ENCODE data around the gene NR6A1.

The NR6A1 gene

DNA sequence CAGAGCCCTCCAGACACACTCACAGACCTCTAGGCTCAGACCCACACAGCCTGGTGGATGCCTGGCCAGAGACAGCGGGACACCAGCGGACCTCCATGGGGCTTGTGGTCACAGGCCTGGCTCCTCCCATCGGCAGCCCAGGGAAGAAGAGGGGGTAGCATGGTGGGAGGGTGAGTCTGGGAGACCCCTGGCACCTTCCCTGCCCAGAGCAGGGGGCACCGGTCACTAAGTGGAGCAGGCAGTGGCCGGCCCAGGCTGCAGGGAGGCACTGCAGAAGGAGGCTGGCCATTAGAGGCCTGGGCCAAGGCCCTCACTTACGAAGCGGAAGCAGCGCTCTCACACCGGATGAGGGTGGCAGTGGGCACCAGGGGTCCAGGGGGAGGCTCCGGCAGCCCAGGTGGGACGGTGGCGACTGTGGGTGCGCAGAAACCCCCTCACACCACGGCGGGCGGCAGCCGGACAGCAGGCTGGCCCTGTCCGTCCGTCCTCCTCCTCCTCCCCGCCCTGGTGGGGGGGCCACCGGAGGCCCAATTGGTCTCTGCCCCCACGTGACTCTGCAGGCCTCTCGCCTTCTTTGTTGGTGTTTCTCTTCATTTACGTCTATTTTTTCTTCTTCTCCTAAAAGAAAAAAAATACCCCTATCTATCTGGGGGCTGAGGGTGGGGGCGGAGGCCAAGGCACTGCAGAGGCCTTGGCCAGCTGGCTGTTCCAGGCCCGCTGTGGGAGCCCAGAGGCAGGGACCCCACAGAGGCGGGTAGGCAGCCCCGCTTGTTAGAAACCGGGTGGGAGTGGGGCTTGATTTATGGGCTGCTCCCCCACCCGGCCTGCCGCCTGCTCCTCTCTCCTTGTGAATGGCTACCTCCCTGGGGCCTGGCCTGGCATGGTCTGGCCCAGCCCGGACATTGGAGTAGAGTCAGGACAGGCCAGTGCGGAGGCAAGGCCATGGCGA, 263.9 kb downstream of the NR6A1 start, which contains the start of gene NR5A1:
Gene NR5A1, minus strand, starts transcription at position 469 of the 949 bp plus-strand sequence. CDS start 4,004 bp downstream, outside the sequence.
- DNase-seq = no peak
- TF ChIP-seq, protein P1, sequence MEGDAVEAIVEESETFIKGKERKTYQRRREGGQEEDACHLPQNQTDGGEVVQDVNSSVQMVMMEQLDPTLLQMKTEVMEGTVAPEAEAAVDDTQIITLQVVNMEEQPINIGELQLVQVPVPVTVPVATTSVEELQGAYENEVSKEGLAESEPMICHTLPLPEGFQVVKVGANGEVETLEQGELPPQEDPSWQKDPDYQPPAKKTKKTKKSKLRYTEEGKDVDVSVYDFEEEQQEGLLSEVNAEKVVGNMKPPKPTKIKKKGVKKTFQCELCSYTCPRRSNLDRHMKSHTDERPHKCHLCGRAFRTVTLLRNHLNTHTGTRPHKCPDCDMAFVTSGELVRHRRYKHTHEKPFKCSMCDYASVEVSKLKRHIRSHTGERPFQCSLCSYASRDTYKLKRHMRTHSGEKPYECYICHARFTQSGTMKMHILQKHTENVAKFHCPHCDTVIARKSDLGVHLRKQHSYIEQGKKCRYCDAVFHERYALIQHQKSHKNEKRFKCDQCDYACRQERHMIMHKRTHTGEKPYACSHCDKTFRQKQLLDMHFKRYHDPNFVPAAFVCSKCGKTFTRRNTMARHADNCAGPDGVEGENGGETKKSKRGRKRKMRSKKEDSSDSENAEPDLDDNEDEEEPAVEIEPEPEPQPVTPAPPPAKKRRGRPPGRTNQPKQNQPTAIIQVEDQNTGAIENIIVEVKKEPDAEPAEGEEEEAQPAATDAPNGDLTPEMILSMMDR (IDR thresholded peaks at IDR 0.05; ENCODE audit: low read depth, low read length) = no peak
- Histone ChIP-seq H3K27me3 (peaks cover 39% of the 10 kb centered on the region), H3K9me3 (no peaks in the 10 kb centered on the region), H3K4me1 (peaks cover 6% of the 10 kb centered on the region; the same call in 1 of the 2 replicates), H3K36me3 (no peaks in the 10 kb centered on the region), H3K4me3 (ENCODE audit: low read depth, low read length) (no peak within 1 kb of the TSS)

DNA sequence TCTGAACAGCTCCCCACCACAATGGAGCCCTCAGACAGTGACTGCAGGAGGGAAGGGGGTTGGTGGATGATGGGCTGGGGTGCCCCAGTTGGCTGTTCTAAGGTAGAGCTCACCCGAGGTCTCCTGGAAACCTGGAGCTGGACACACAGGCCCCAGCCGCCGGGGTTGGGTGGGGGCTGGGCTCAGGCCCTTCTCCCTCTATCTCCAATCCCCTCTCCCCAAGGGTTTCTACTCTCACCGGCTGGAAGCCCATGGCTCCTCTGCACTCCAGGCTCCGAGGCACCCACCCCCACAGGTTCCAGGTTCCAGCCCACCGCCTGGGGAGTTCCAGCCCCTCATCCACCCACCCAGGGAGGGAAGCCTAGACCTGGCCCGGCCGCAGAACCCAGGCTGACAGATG, 264.7 kb downstream of the NR6A1 start:
- peaks cover 46% of the 10 kb centered on the region for H3K27me3 ChIP-seq
- H3K4me1 ChIP-seq = no peaks in the 10 kb centered on the region
- no peak overlapping the region for H3K4me3 ChIP-seq (ENCODE audit: low read depth, low read length)
- TF ChIP-seq, protein P1 (IDR thresholded peaks at IDR 0.05; ENCODE audit: low read depth, low read length) = no peak
- no peaks in the 10 kb centered on the region for H3K36me3 ChIP-seq
- H3K9me3 ChIP-seq = no peaks in the 10 kb centered on the region
- no peak for DNase-seq

DNA sequence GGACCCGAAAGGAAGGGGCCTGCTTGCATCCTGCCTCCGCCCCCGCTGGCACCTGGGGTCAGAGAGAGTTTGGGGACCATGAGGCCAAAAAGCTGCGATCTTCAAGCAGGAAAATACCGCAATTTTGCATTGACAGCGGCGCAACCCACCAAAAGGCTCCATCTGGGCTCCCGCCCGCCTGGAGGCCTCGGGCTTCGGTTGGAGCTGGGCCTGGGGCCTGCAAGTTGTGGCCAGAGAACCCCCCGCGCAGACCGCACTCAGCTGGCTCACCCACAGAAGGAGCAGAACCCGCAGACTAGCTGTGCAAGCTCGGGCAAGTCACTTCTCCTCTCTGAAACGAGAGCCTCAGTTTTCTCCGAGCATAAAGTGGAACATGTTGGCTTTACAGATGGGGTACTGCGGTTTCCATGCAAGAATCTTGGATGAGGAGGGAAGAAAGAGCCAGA, 265.2 kb downstream of the NR6A1 start:
- Histone ChIP-seq H3K4me1 (no peaks in the 10 kb centered on the region), H3K4me3 (ENCODE audit: low read depth, low read length) (no peak overlapping the region), H3K36me3 (no peaks in the 10 kb centered on the region), H3K27me3 (peaks cover 48% of the 10 kb centered on the region), H3K9me3 (no peaks in the 10 kb centered on the region)
- TF ChIP-seq, protein P1 (IDR thresholded peaks at IDR 0.05; ENCODE audit: low read depth, low read length) = no peak
- no peak for DNase-seq

DNA sequence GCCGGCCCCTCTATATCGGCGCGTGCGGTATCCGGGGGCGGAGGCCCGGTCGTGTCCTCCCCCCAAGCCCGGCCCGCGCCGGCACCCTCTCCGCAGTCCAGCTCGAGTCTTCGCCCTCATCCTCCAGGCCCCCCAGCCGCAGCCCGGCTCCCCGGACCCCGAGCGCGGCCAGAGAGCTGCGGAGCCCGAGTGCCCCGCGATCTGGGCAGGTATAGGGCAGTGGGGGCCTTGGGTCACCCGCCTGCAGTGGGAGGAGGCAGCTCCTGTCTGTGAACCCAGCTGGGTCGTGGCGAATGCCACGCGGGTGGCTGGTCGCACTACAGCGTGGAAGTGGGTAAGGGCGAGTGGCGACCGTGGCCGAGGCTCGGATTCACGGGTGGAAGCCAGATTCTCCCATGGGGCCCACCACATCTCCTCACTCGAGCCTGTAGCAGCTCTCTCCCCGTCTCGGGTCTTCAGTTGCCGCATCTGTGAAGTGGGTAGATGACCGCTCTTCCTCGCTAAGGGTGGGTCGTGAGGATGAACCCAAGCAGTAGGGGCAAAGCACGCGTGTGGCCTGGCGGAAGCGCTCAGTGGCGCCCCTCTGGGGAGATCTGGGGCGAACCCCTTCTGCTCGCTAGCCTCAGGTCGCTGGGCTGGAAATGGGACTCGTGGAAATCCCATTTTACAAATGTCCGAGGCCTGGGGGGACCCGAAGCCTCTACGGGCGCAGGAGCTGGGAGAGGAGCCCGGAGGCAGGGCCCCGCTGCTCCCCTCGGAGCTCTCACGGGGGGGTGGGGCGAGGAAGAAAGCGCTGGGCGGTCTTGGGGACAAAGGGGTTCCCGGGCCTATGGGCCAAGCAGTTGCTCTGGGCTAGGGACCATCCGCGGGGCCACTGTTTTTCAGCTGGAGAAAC, 265.9 kb downstream of the NR6A1 start:
- no peaks in the 10 kb centered on the region for H3K9me3 ChIP-seq
- no peak overlapping the region for H3K4me3 ChIP-seq (ENCODE audit: low read depth, low read length)
- TF ChIP-seq, protein P1 (IDR thresholded peaks at IDR 0.05; ENCODE audit: low read depth, low read length) = no peak
- DNase-seq = no peak
- H3K4me1 ChIP-seq = no peaks in the 10 kb centered on the region
- no peaks in the 10 kb centered on the region for H3K36me3 ChIP-seq
- peaks cover 48% of the 10 kb centered on the region for H3K27me3 ChIP-seq

DNA sequence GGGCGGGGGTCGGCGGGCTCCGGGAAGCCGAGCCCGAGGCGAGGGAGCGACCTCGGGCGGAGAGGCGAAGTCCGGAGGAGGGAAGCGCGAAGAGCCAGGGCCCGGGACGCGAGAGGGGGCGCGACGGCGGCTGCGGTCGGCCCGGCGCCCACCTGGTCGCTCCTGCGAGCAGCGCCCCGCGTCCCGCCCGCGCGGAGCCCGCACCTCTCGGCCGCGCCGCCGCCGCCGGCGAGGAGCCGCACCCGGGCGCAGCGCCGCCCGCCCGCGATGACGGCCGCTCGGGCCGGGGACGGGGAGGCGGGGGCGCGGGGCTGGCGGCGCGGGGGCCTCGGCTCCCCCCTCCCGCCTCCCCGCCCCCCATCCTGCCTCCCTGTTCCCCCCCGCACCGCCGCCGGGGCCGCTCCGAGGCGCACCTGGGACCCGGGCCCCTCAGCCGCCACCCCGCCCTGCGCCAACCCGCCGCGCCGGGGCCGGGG, 266.5 kb downstream of the NR6A1 start:
- Histone ChIP-seq H3K4me1 (no peaks in the 10 kb centered on the region), H3K27me3 (peaks cover 48% of the 10 kb centered on the region), H3K9me3 (no peaks in the 10 kb centered on the region), H3K4me3 (ENCODE audit: low read depth, low read length) (no peak overlapping the region), H3K36me3 (no peaks in the 10 kb centered on the region)
- DNase-seq = no peak
- TF ChIP-seq, protein P1 (IDR thresholded peaks at IDR 0.05; ENCODE audit: low read depth, low read length) = no peak
